Measurements from ENCODE around the gene PLGRKT.
A peak's percentile ranks its signal among the peaks of the same experiment; 100 is the strongest.

Gene PLGRKT

GRCh38 chr9:5453673-5454072 lies 15.9 kb upstream of the PLGRKT start:
- Histone ChIP-seq H3K9ac (ENCODE audit: low read length in 5 of 5) (no peak overlapping the region), H3K4me1 (ENCODE audit: control insufficient read depth in 5 of 5, insufficient read depth in 5 of 5, low read length in 5 of 5) (peaks cover 0 to 23% (median 17%) of the 10 kb centered on the region in 5 donors), H3K27me3 (ENCODE audit: control insufficient read depth in 5 of 5, insufficient read depth in 4 of 5, low read length in 5 of 5) (no peaks in the 10 kb centered on the region), H3K4me3 (ENCODE audit: low read depth in 1 of 5, low read length in 5 of 5) (no peak overlapping the region), H3K9me3 (ENCODE audit: control insufficient read depth in 5 of 5, low read length in 5 of 5) (no peaks in the 10 kb centered on the region), H3K27ac (ENCODE audit: low read depth, low read length) (no peak overlapping the region), H3K36me3 (ENCODE audit: control insufficient read depth in 5 of 5, insufficient read depth in 5 of 5, low read length in 5 of 5) (no peaks in the 10 kb centered on the region)

GRCh38 chr9:5453004-5453403 lies 15.3 kb upstream of the PLGRKT start:
- Histone ChIP-seq H3K27me3 (ENCODE audit: control insufficient read depth in 5 of 5, insufficient read depth in 4 of 5, low read length in 5 of 5) (no peaks in the 10 kb centered on the region), H3K4me3 (ENCODE audit: low read depth in 1 of 5, low read length in 5 of 5) (no peak overlapping the region), H3K9ac (ENCODE audit: low read length in 5 of 5) (no peak overlapping the region), H3K36me3 (ENCODE audit: control insufficient read depth in 5 of 5, insufficient read depth in 5 of 5, low read length in 5 of 5) (no peaks in the 10 kb centered on the region), H3K27ac (ENCODE audit: low read depth, low read length) (no peak overlapping the region), H3K4me1 (ENCODE audit: control insufficient read depth in 5 of 5, insufficient read depth in 5 of 5, low read length in 5 of 5) (peaks cover 0 to 23% (median 17%) of the 10 kb centered on the region in 5 donors), H3K9me3 (ENCODE audit: control insufficient read depth in 5 of 5, low read length in 5 of 5) (no peaks in the 10 kb centered on the region)

- H3K27ac ChIP-seq (ENCODE audit: low read depth, low read length), result no peak overlapping the region
Observed at GRCh38 chr9:5452286-5452609, 14.5 kb upstream of the PLGRKT start.

GRCh38 chr9:5450359-5451091 lies 12.8 kb upstream of the PLGRKT start, which contains the start of gene CD274:
CD274 (plus strand) TSS chr9:5450542; CDS start chr9:5456114, 5,572 bp downstream.
- peak within 1 kb of the TSS; percentile 70 to 87 (median 76) for H3K4me3 ChIP-seq (ENCODE audit: low read depth in 1 of 5, low read length in 5 of 5)
- H3K27me3 ChIP-seq (ENCODE audit: control insufficient read depth in 5 of 5, insufficient read depth in 4 of 5, low read length in 5 of 5), result no peaks in the 10 kb centered on the region
- no peaks in the 10 kb centered on the region for H3K9me3 ChIP-seq (ENCODE audit: control insufficient read depth in 5 of 5, low read length in 5 of 5)
- peak within 1 kb of the TSS; percentile 73 to 99 (median 78) for H3K9ac ChIP-seq (ENCODE audit: low read length in 5 of 5)
- H3K36me3 ChIP-seq (ENCODE audit: control insufficient read depth in 5 of 5, insufficient read depth in 5 of 5, low read length in 5 of 5), result no peaks in the 10 kb centered on the region
- peak within 1 kb of the TSS; percentile 92 for H3K27ac ChIP-seq (ENCODE audit: low read depth, low read length)
- peaks cover 0 to 23% (median 17%) of the 10 kb centered on the region in 5 donors for H3K4me1 ChIP-seq (ENCODE audit: control insufficient read depth in 5 of 5, insufficient read depth in 5 of 5, low read length in 5 of 5)

More at GRCh38 chr9:5452286-5452609, 14.5 kb upstream of the PLGRKT start:
- Histone ChIP-seq H3K36me3 (ENCODE audit: control insufficient read depth in 5 of 5, insufficient read depth in 5 of 5, low read length in 5 of 5) (no peaks in the 10 kb centered on the region), H3K4me3 (ENCODE audit: low read depth in 1 of 5, low read length in 5 of 5) (no peak overlapping the region), H3K9ac (ENCODE audit: low read length in 5 of 5) (no peak overlapping the region), H3K4me1 (ENCODE audit: control insufficient read depth in 5 of 5, insufficient read depth in 5 of 5, low read length in 5 of 5) (peaks cover 0 to 23% (median 17%) of the 10 kb centered on the region in 5 donors), H3K27me3 (ENCODE audit: control insufficient read depth in 5 of 5, insufficient read depth in 4 of 5, low read length in 5 of 5) (no peaks in the 10 kb centered on the region), H3K9me3 (ENCODE audit: control insufficient read depth in 5 of 5, low read length in 5 of 5) (no peaks in the 10 kb centered on the region)

- H3K9me3 ChIP-seq (ENCODE audit: control insufficient read depth in 5 of 5, low read length in 5 of 5), result no peaks in the 10 kb centered on the region
Observed at GRCh38 chr9:5449521-5450358, 12.0 kb upstream of the PLGRKT start.

GRCh38 chr9:5448461-5449435 lies 11.0 kb upstream of the PLGRKT start:
- no peaks in the 10 kb centered on the region for H3K27me3 ChIP-seq (ENCODE audit: control insufficient read depth in 5 of 5, insufficient read depth in 4 of 5, low read length in 5 of 5)
- peak overlapping the region; percentile 92 for H3K27ac ChIP-seq (ENCODE audit: low read depth, low read length)
- no peak overlapping the region for H3K4me3 ChIP-seq (ENCODE audit: low read depth in 1 of 5, low read length in 5 of 5)
- H3K9ac ChIP-seq (ENCODE audit: low read length in 5 of 5), result peak overlapping the region in 2 of 5 donors; percentile 77 to 83
- H3K9me3 ChIP-seq (ENCODE audit: control insufficient read depth in 5 of 5, low read length in 5 of 5), result no peaks in the 10 kb centered on the region
- peaks cover 0 to 26% (median 17%) of the 10 kb centered on the region in 5 donors for H3K4me1 ChIP-seq (ENCODE audit: control insufficient read depth in 5 of 5, insufficient read depth in 5 of 5, low read length in 5 of 5)
- H3K36me3 ChIP-seq (ENCODE audit: control insufficient read depth in 5 of 5, insufficient read depth in 5 of 5, low read length in 5 of 5), result no peaks in the 10 kb centered on the region

More at GRCh38 chr9:5449521-5450358, 12.0 kb upstream of the PLGRKT start:
- H3K36me3 ChIP-seq (ENCODE audit: control insufficient read depth in 5 of 5, insufficient read depth in 5 of 5, low read length in 5 of 5), result no peaks in the 10 kb centered on the region
- H3K27ac ChIP-seq (ENCODE audit: low read depth, low read length), result peak overlapping the region; percentile 92
- peak overlapping the region; percentile 73 to 99 (median 78) for H3K9ac ChIP-seq (ENCODE audit: low read length in 5 of 5)
- H3K4me1 ChIP-seq (ENCODE audit: control insufficient read depth in 5 of 5, insufficient read depth in 5 of 5, low read length in 5 of 5), result peaks cover 0 to 23% (median 17%) of the 10 kb centered on the region in 5 donors
- H3K4me3 ChIP-seq (ENCODE audit: low read depth in 1 of 5, low read length in 5 of 5), result peak overlapping the region; percentile 70 to 85 (median 76)
- H3K27me3 ChIP-seq (ENCODE audit: control insufficient read depth in 5 of 5, insufficient read depth in 4 of 5, low read length in 5 of 5), result no peaks in the 10 kb centered on the region

- Histone ChIP-seq H3K27ac (ENCODE audit: low read depth, low read length) (no peak overlapping the region), H3K27me3 (ENCODE audit: control insufficient read depth in 5 of 5, insufficient read depth in 4 of 5, low read length in 5 of 5) (no peaks in the 10 kb centered on the region), H3K4me1 (ENCODE audit: control insufficient read depth in 5 of 5, insufficient read depth in 5 of 5, low read length in 5 of 5) (peaks cover 0 to 26% (median 20%) of the 10 kb centered on the region in 5 donors), H3K9me3 (ENCODE audit: control insufficient read depth in 5 of 5, low read length in 5 of 5) (no peaks in the 10 kb centered on the region), H3K4me3 (ENCODE audit: low read depth in 1 of 5, low read length in 5 of 5) (no peak overlapping the region), H3K36me3 (ENCODE audit: control insufficient read depth in 5 of 5, insufficient read depth in 5 of 5, low read length in 5 of 5) (no peaks in the 10 kb centered on the region), H3K9ac (ENCODE audit: low read length in 5 of 5) (no peak overlapping the region)
Observed at GRCh38 chr9:5448016-5448415, 10.3 kb upstream of the PLGRKT start.

GRCh38 chr9:5447337-5447736 lies 9.6 kb upstream of the PLGRKT start:
- Histone ChIP-seq H3K4me1 (ENCODE audit: control insufficient read depth in 5 of 5, insufficient read depth in 5 of 5, low read length in 5 of 5) (peaks cover 0 to 26% (median 20%) of the 10 kb centered on the region in 5 donors), H3K36me3 (ENCODE audit: control insufficient read depth in 5 of 5, insufficient read depth in 5 of 5, low read length in 5 of 5) (no peaks in the 10 kb centered on the region), H3K4me3 (ENCODE audit: low read depth in 1 of 5, low read length in 5 of 5) (no peak overlapping the region), H3K27ac (ENCODE audit: low read depth, low read length) (no peak overlapping the region), H3K27me3 (ENCODE audit: control insufficient read depth in 5 of 5, insufficient read depth in 4 of 5, low read length in 5 of 5) (no peaks in the 10 kb centered on the region), H3K9ac (ENCODE audit: low read length in 5 of 5) (no peak overlapping the region), H3K9me3 (ENCODE audit: control insufficient read depth in 5 of 5, low read length in 5 of 5) (no peaks in the 10 kb centered on the region)

GRCh38 chr9:5446451-5447236 lies 8.9 kb upstream of the PLGRKT start:
- H3K9ac ChIP-seq (ENCODE audit: low read length in 5 of 5), result no peak overlapping the region
- H3K4me1 ChIP-seq (ENCODE audit: control insufficient read depth in 5 of 5, insufficient read depth in 5 of 5, low read length in 5 of 5), result peaks cover 0 to 26% (median 20%) of the 10 kb centered on the region in 5 donors
- no peaks in the 10 kb centered on the region for H3K27me3 ChIP-seq (ENCODE audit: control insufficient read depth in 5 of 5, insufficient read depth in 4 of 5, low read length in 5 of 5)
- H3K9me3 ChIP-seq (ENCODE audit: control insufficient read depth in 5 of 5, low read length in 5 of 5), result no peaks in the 10 kb centered on the region
- H3K4me3 ChIP-seq (ENCODE audit: low read depth in 1 of 5, low read length in 5 of 5), result no peak overlapping the region
- H3K36me3 ChIP-seq (ENCODE audit: control insufficient read depth in 5 of 5, insufficient read depth in 5 of 5, low read length in 5 of 5), result no peaks in the 10 kb centered on the region
- H3K27ac ChIP-seq (ENCODE audit: low read depth, low read length), result no peak overlapping the region

Measured in subcutaneous abdominal adipose tissue (tissue), 5 donors.